Gastrocnemius medialis (tissue), 4 donors: Measurements from ENCODE around the gene SALL3. TPM values are rescaled to one million over a fixed set of nuclear protein-coding genes. Genes with fewer than 3 reads are reported as not detected.
"Not testable (repeated sequence)": the region's sequence is repeated elsewhere in the genome, so short reads cannot be mapped to it uniquely, and the experiment has no call there.

ENCODE experiments used
- ATAC-seq, 2 donors: fragments of 150-250 bp; one replicate each; pipeline ENCODE4 v1.9.1; 2016
- DNase-seq, 2 donors: peaks; one replicate each; pipeline ENCODE4 v3.0.0-alpha.2; 2019
- H3K27ac ChIP-seq, 4 donors: fragments of 200-600 bp; sonication (generic); 1 replicate in 1 of 4; 2 replicates in 3 of 4; pipeline ENCODE4 v1.5.1; 2016 to 2018; ENCODE audit warnings: mild to moderate bottlenecking in 2 of 4, moderate library complexity in 1 of 4
- H3K27me3 ChIP-seq, 3 donors: fragments of 200-600 bp; sonication (generic) in 2 of 3; 1 replicate in 1 of 3; 2 replicates in 2 of 3; pipeline versions ENCODE4 v1.5.1 to v1.6.0; 2016 to 2019; ENCODE audit warnings: mild to moderate bottlenecking in 1 of 3, moderate library complexity in 1 of 3
- H3K36me3 ChIP-seq, 2 donors: fragments of 200-600 bp; sonication (generic) in 1 of 2; one replicate each; pipeline ENCODE4 v1.5.1; 2017 to 2018
- H3K4me1 ChIP-seq, 2 donors: fragments of 200-600 bp; sonication (generic) in 1 of 2; one replicate each; pipeline ENCODE4 v1.5.1; 2016 to 2017; ENCODE audit warnings: mild to moderate bottlenecking in 2 of 2
- H3K4me3 ChIP-seq, 4 donors: fragments of 200-600 bp; sonication (generic) in 3 of 4; 1 replicate in 1 of 4; 2 replicates in 3 of 4; pipeline ENCODE4 v1.5.1; 2016 to 2019; ENCODE audit warnings: mild to moderate bottlenecking in 2 of 4
- H3K9me3 ChIP-seq, 3 donors: fragments of 200-600 bp; sonication (generic) in 2 of 3; 1 replicate in 1 of 3; 2 replicates in 2 of 3; pipeline ENCODE4 v1.5.1; 2016 to 2019
- POLR2A ChIP-seq, 2 donors: fragments of 450-650 bp; IDR thresholded peaks; one replicate each; pipeline ENCODE4 v1.6.1; 2017; ENCODE audit warnings: antibody characterized with exemption in 2 of 2, mild to moderate bottlenecking in 2 of 2, moderate library complexity in 2 of 2
- in situ Hi-C, 4 donors: fragments of 200-750 bp; cut with MboI; loops; one replicate each; pipeline versions ENCODE4 v1.15.0 to v1.8.0; 2017; ENCODE audit warnings: low sequenced_read_pairs in 4 of 4
- intact Hi-C: fragments of 100-400 bp; cut with DNase I; formaldehyde crosslinking; loops from one replicate; pipeline ENCODE4 v1.15.1; 2023; ENCODE audit warnings: low total_unique reads
- total RNA-seq, 4 donors: library from RNA; depleted of rRNA; stranded (reverse); fragments of >200 nt; gene quantifications; one replicate each; pipeline versions ENCODE4 v1.1.0 to v1.2.3, GENCODE V29; 2016
- TF ChIP-seq, protein P1 (sequence below), 5 experiments: fragments of 450-650 bp in 3 of 5; fragments of 200-600 bp in 2 of 5; sonication (generic) in 2 of 5; IDR thresholded peaks in 4 of 5; conservative IDR thresholded peaks in 1 of 5; 1 replicate in 4 of 5; 2 replicates in 1 of 5; pipeline ENCODE4 v1.5.1; 2016 to 2019; ENCODE audit warnings: antibody characterized with exemption in 5 of 5, mild to moderate bottlenecking in 3 of 5, moderate library complexity in 3 of 5

Gene SALL3
- total RNA-seq, 4 donors from 2014 or later, result not detected

DNA sequence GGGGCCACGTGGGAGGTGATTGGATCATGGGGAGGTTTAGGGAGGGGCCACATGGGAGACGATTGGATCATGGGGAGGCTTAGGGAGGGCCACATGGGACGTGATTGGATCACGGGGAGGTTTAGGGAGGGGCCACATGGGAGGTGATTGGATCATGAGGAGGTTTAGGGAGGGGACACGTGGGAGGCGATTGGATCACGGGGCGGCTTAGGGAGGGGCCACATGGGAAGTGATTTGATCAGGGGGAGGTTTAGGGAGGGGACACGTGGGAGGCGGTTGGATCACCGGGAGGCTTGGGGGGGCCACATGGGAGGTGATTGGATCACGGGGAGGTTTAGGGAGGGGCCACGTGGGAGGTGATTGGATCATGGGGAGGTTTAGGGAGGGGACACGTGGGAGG lies 22.5 kb upstream of the SALL3 start:
- ATAC-seq (no peak), DNase-seq (no peak)
- Histone ChIP-seq H3K36me3 (no peaks in the 10 kb centered on the region), H3K4me3 (no peak overlapping the region), H3K9me3 (no peaks in the 10 kb centered on the region), H3K27ac (no peak overlapping the region), H3K4me1 (no peaks in the 10 kb centered on the region), H3K27me3 (no peaks in the 10 kb centered on the region)
- intact Hi-C loops (no loop called here), in situ Hi-C loops (no loop called here)
- TF ChIP-seq, protein P1, sequence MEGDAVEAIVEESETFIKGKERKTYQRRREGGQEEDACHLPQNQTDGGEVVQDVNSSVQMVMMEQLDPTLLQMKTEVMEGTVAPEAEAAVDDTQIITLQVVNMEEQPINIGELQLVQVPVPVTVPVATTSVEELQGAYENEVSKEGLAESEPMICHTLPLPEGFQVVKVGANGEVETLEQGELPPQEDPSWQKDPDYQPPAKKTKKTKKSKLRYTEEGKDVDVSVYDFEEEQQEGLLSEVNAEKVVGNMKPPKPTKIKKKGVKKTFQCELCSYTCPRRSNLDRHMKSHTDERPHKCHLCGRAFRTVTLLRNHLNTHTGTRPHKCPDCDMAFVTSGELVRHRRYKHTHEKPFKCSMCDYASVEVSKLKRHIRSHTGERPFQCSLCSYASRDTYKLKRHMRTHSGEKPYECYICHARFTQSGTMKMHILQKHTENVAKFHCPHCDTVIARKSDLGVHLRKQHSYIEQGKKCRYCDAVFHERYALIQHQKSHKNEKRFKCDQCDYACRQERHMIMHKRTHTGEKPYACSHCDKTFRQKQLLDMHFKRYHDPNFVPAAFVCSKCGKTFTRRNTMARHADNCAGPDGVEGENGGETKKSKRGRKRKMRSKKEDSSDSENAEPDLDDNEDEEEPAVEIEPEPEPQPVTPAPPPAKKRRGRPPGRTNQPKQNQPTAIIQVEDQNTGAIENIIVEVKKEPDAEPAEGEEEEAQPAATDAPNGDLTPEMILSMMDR (IDR thresholded peaks at IDR 0.05 in 4 of 5, conservative IDR thresholded peaks at IDR 0.05 in 1 of 5), result no peak
- no peak for TF ChIP-seq POLR2A (IDR thresholded peaks at IDR 0.05)

GRCh38 chr18:78960709-78961108 lies 18.9 kb upstream of the SALL3 start:
- intact Hi-C loops, result no loop called here
- in situ Hi-C loops, result no loop called here
- no peak for ATAC-seq

DNA sequence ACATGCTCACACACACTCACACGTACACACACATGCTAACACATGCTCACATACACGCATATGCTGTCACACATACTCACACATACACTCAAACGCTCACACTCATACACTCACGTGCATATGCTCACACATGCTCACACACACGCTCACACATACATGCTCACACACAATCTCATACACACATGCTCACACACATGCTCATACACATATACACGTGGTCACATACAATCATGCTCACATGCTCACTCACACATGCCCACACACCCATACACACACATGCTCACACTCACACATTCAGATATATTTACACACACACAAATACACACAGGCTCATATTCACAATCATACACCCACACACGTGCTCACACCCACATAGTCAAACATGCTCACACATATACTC lies 17.5 kb upstream of the SALL3 start:
- no peak for TF ChIP-seq POLR2A (IDR thresholded peaks at IDR 0.05)
- TF ChIP-seq, protein P1 (IDR thresholded peaks at IDR 0.05 in 4 of 5, conservative IDR thresholded peaks at IDR 0.05 in 1 of 5), result no peak
- H3K27ac ChIP-seq, result no peak overlapping the region
- no peaks in the 10 kb centered on the region for H3K36me3 ChIP-seq
- no peak overlapping the region for H3K4me3 ChIP-seq
- no peaks in the 10 kb centered on the region for H3K4me1 ChIP-seq
- H3K9me3 ChIP-seq, result no peaks in the 10 kb centered on the region
- no peak for DNase-seq
- intact Hi-C loops (no loop called here), in situ Hi-C loops (no loop called here)
- H3K27me3 ChIP-seq, result peaks cover 0 to 11% (median 7%) of the 10 kb centered on the region in 3 donors
- ATAC-seq, result no peak

More at GRCh38 chr18:78960709-78961108, 18.9 kb upstream of the SALL3 start:
- H3K4me1 ChIP-seq, result no peaks in the 10 kb centered on the region
- H3K4me3 ChIP-seq, result no peak overlapping the region
- H3K36me3 ChIP-seq, result no peaks in the 10 kb centered on the region
- no peaks in the 10 kb centered on the region for H3K9me3 ChIP-seq
- DNase-seq, result no peak
- H3K27ac ChIP-seq, result no peak overlapping the region
- peaks cover 0 to 4% (median 0%) of the 10 kb centered on the region in 3 donors for H3K27me3 ChIP-seq
- TF ChIP-seq POLR2A (IDR thresholded peaks at IDR 0.05), result no peak
- TF ChIP-seq, protein P1 (IDR thresholded peaks at IDR 0.05 in 4 of 5, conservative IDR thresholded peaks at IDR 0.05 in 1 of 5), result no peak

- H3K4me1 ChIP-seq, H3K27ac ChIP-seq, intact Hi-C loops, in situ Hi-C loops, H3K4me3 ChIP-seq, ATAC-seq, H3K9me3 ChIP-seq, DNase-seq, H3K36me3 ChIP-seq: not testable (repeated sequence)
- H3K27me3 ChIP-seq, result peaks cover 0 to 30% (median 7%) of the 10 kb centered on the region in 3 donors
These were observed 14.9 kb upstream of the SALL3 start for GRCh38 chr18:78964727-78965126.

GRCh38 chr18:78965260-78965659 lies 14.4 kb upstream of the SALL3 start:
- DNase-seq (no peak), ATAC-seq (no peak)
- no peaks in the 10 kb centered on the region for H3K9me3 ChIP-seq
- H3K27ac ChIP-seq, result no peak overlapping the region
- H3K36me3 ChIP-seq, result no peaks in the 10 kb centered on the region
- H3K27me3 ChIP-seq, result peaks cover 0 to 33% (median 7%) of the 10 kb centered on the region in 3 donors
- in situ Hi-C loops, result no loop called here
- intact Hi-C loops, result no loop called here
- H3K4me3 ChIP-seq, result no peak overlapping the region
- no peaks in the 10 kb centered on the region for H3K4me1 ChIP-seq
- no peak for TF ChIP-seq POLR2A (IDR thresholded peaks at IDR 0.05)
- TF ChIP-seq, protein P1 (IDR thresholded peaks at IDR 0.05 in 4 of 5, conservative IDR thresholded peaks at IDR 0.05 in 1 of 5), result no peak
